Peyer's patch (tissue), 4 donors: ENCODE results near the gene GGA3.

Source experiments
- CTCF ChIP-seq, 6 experiments: fragments of 450-650 bp in 4 of 6; fragments of 200-600 bp in 2 of 6; sonication (generic) in 1 of 6; IDR thresholded peaks; one replicate each; pipeline ENCODE4 v1.5.1; 2017 to 2019; ENCODE audit warnings: antibody characterized with exemption in 6 of 6, mild to moderate bottlenecking in 3 of 6, moderate library complexity in 1 of 6
- POLR2A ChIP-seq, 2 donors: fragments of 450-650 bp; IDR thresholded peaks; one replicate each; pipeline ENCODE4 v1.5.1; 2017; ENCODE audit warnings: antibody characterized with exemption in 2 of 2, mild to moderate bottlenecking in 2 of 2, moderate library complexity in 2 of 2

- no peak for TF ChIP-seq POLR2A (IDR thresholded peaks at IDR 0.05)
- TF ChIP-seq CTCF (IDR thresholded peaks at IDR 0.05): no peak
Observed at GRCh38 chr17:75219815-75220214, 41.6 kb downstream of the GGA3 start.
